Epithelial cell of esophagus (primary cell): ENCODE data around the gene GABRG3.
A peak's percentile ranks its signal among the peaks of the same experiment; 100 is the strongest.

Experiments used
- DNase-seq: peaks from one replicate; pipeline ENCODE4 v3.0.0; 2010; ENCODE audit warnings: low read depth
- H3K4me3 ChIP-seq: 2 replicates; pipeline ENCODE4 v1.5.1; 2011; ENCODE audit warnings: mild to moderate bottlenecking, low read length, control low read depth
- CTCF ChIP-seq: IDR thresholded peaks from 2 replicates; pipeline ENCODE4 v1.5.1; 2011; ENCODE audit warnings: low read depth, mild to moderate bottlenecking, low read length, control low read depth, inconsistent platforms; ENCODE audit not compliant: insufficient read depth; ENCODE audit errors: missing control alignments

Gene GABRG3

GRCh38 chr15:27498700-27499099, 527.7 kb downstream of the GABRG3 start:
- DNase-seq, result no peak
- TF ChIP-seq CTCF, result no peak
- no peak overlapping the region for H3K4me3 ChIP-seq

GRCh38 chr15:27499191-27499590, 528.2 kb downstream of the GABRG3 start:
- no peak overlapping the region for H3K4me3 ChIP-seq
- no peak for TF ChIP-seq CTCF
- no peak for DNase-seq

GRCh38 chr15:27499719-27500118, 528.7 kb downstream of the GABRG3 start:
- no peak overlapping the region for H3K4me3 ChIP-seq
- TF ChIP-seq CTCF, result no peak
- DNase-seq, result no peak

GRCh38 chr15:27500206-27500605, 529.2 kb downstream of the GABRG3 start:
- no peak for DNase-seq
- no peak for TF ChIP-seq CTCF
- H3K4me3 ChIP-seq, result no peak overlapping the region

GRCh38 chr15:27506752-27507151, 535.8 kb downstream of the GABRG3 start:
- no peak for DNase-seq
- no peak overlapping the region for H3K4me3 ChIP-seq
- no peak for TF ChIP-seq CTCF

- no peak for TF ChIP-seq CTCF
- no peak for DNase-seq
- H3K4me3 ChIP-seq, result no peak overlapping the region
These were observed 538.0 kb downstream of the GABRG3 start for GRCh38 chr15:27509014-27509413.

GRCh38 chr15:27512281-27513001, 541.5 kb downstream of the GABRG3 start:
- peak; percentile 35 for TF ChIP-seq CTCF
- DNase-seq, result peak; percentile 81
- no peak overlapping the region for H3K4me3 ChIP-seq
